GM18909 (cell line): ENCODE data around the gene ATP2B3.

Source experiments
- ATAC-seq: cut with Tn5 transposase; IDR thresholded peaks from one replicate; pipeline ENCODE4 v1.9.1; 2021; ENCODE audit warnings: mild to moderate bottlenecking; ENCODE audit not compliant: unreplicated experiment, poor library complexity

The ATP2B3 gene

GRCh38 chrX:153488231-153488914, 29.1 kb upstream of the ATP2B3 start:
- no peak for ATAC-seq

- ATAC-seq: no peak
These were observed 27.1 kb upstream of the ATP2B3 start for GRCh38 chrX:153490217-153490930.

- ATAC-seq: no peak
These were observed 26.0 kb upstream of the ATP2B3 start for GRCh38 chrX:153491351-153491914.

GRCh38 chrX:153491918-153492317, 25.5 kb upstream of the ATP2B3 start:
- no peak for ATAC-seq

- no peak for ATAC-seq
These were observed 24.9 kb upstream of the ATP2B3 start for GRCh38 chrX:153492543-153492942.

GRCh38 chrX:153493085-153493484, 24.4 kb upstream of the ATP2B3 start:
- no peak for ATAC-seq

GRCh38 chrX:153494061-153494460, 23.4 kb upstream of the ATP2B3 start:
- no peak for ATAC-seq

- ATAC-seq: no peak
These were observed 22.7 kb upstream of the ATP2B3 start, which contains the start of gene BGN for GRCh38 chrX:153494541-153495361. TSS of gene BGN (plus strand) at chrX:153494980. CDS start at chrX:153504632, 9,652 bp downstream.

- ATAC-seq: no peak
These were observed 22.1 kb upstream of the ATP2B3 start for GRCh38 chrX:153495362-153495751.

- no peak for ATAC-seq
These were observed 21.4 kb upstream of the ATP2B3 start for GRCh38 chrX:153495903-153496589.

- no peak for ATAC-seq
These were observed 20.9 kb upstream of the ATP2B3 start for GRCh38 chrX:153496590-153496959.

GRCh38 chrX:153498453-153498852, 19.0 kb upstream of the ATP2B3 start:
- ATAC-seq: no peak

- ATAC-seq: no peak
These were observed 18.1 kb upstream of the ATP2B3 start for GRCh38 chrX:153499341-153499740.

- ATAC-seq: no peak
These were observed 17.6 kb upstream of the ATP2B3 start for GRCh38 chrX:153499876-153500275.

- no peak for ATAC-seq
These were observed 16.7 kb upstream of the ATP2B3 start for GRCh38 chrX:153500676-153501280.

- no peak for ATAC-seq
These were observed 15.9 kb upstream of the ATP2B3 start for GRCh38 chrX:153501530-153501929.

GRCh38 chrX:153502131-153502530, 15.3 kb upstream of the ATP2B3 start:
- ATAC-seq: no peak

- no peak for ATAC-seq
These were observed 14.6 kb upstream of the ATP2B3 start for GRCh38 chrX:153502796-153503195.

- ATAC-seq: no peak
These were observed 12.9 kb upstream of the ATP2B3 start for GRCh38 chrX:153504445-153505016.
